Fibroblast of lung (primary cell): ENCODE data around the gene ZNF385D.

Experiments
- EZH2 ChIP-seq: IDR thresholded peaks from 2 replicates; pipeline ENCODE4 v1.5.1; 2012; ENCODE audit warnings: low read length, control low read depth, mild to moderate bottlenecking; ENCODE audit errors: missing control alignments
- TF ChIP-seq, protein P1 (sequence below), 2 donors: IDR thresholded peaks in 1 of 2; conservative IDR thresholded peaks in 1 of 2; 1 replicate in 1 of 2; 2 replicates in 1 of 2; pipeline ENCODE4 v1.5.1; 2011 to 2012; ENCODE audit warnings: low read length in 2 of 2, control low read depth in 1 of 2, inconsistent platforms in 1 of 2, low read depth in 1 of 2, mild to moderate bottlenecking in 1 of 2

DNA sequence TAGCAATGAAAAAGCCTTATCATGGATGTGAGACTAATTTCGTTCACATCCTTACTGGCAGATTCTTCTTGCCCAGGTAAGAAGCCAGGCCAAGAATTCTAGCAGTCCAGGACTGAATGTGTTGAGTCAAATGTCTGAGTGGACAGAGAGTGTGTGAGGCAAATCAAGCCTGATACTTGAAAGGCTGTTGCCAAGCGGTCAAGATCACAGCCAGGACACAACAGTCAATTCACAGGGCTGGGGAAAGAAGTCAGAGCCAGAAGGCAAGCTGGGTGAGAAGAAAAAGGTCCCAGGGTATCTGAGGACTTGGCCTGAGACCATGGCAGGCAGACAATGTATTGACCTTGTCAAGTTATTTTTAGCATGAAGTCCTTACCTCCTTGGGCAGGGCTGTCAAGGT, 301.3 kb downstream of the ZNF385D start:
- TF ChIP-seq EZH2, result no peak
- TF ChIP-seq, protein P1, sequence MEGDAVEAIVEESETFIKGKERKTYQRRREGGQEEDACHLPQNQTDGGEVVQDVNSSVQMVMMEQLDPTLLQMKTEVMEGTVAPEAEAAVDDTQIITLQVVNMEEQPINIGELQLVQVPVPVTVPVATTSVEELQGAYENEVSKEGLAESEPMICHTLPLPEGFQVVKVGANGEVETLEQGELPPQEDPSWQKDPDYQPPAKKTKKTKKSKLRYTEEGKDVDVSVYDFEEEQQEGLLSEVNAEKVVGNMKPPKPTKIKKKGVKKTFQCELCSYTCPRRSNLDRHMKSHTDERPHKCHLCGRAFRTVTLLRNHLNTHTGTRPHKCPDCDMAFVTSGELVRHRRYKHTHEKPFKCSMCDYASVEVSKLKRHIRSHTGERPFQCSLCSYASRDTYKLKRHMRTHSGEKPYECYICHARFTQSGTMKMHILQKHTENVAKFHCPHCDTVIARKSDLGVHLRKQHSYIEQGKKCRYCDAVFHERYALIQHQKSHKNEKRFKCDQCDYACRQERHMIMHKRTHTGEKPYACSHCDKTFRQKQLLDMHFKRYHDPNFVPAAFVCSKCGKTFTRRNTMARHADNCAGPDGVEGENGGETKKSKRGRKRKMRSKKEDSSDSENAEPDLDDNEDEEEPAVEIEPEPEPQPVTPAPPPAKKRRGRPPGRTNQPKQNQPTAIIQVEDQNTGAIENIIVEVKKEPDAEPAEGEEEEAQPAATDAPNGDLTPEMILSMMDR (conservative IDR thresholded peaks at IDR 0.05 in 1 of 2, IDR thresholded peaks at IDR 0.05 in 1 of 2; ENCODE audit: low read depth in 1 of 2, low read length in 2 of 2), result no peak
